H9 (cell line): ENCODE measurements around the gene TFAP2A. TPM values are rescaled to one million over a fixed set of nuclear protein-coding genes. Genes with fewer than 3 reads are reported as not detected.
A peak's percentile ranks its signal among the peaks of the same experiment; 100 is the strongest.

Experiments
- DNase-seq: peaks from one replicate; pipeline ENCODE4 v3.0.0-alpha.2; 2017
- H2AFZ ChIP-seq: one replicate; pipeline ENCODE4 v1.6.1; 2013; ENCODE audit warnings: mild to moderate bottlenecking, low read length, control low read depth, moderate library complexity
- H2AK5ac ChIP-seq: 2 replicates; pipeline ENCODE4 v1.6.1; 2013; ENCODE audit warnings: low read length, control low read depth, mixed read lengths; ENCODE audit not compliant: insufficient read length
- H2BK120ac ChIP-seq: one replicate; pipeline ENCODE4 v1.6.1; 2013; ENCODE audit warnings: low read depth, mild to moderate bottlenecking, low read length, control low read depth, inconsistent platforms; ENCODE audit not compliant: poor library complexity, severe bottlenecking
- H2BK12ac ChIP-seq: 2 replicates; pipeline ENCODE4 v1.6.1; 2013; ENCODE audit warnings: low read length, control low read depth, mixed read lengths, low read depth; ENCODE audit not compliant: insufficient read length
- H2BK15ac ChIP-seq: 2 replicates; pipeline ENCODE4 v1.6.1; 2013; ENCODE audit warnings: low read depth, low read length, control low read depth
- H2BK20ac ChIP-seq: one replicate; pipeline ENCODE4 v1.6.1; 2013; ENCODE audit warnings: low read depth, mild to moderate bottlenecking, low read length, control low read depth, inconsistent platforms; ENCODE audit not compliant: poor library complexity, severe bottlenecking
- H2BK5ac ChIP-seq: 2 replicates; pipeline ENCODE4 v1.6.1; 2013; ENCODE audit warnings: low read length, control low read depth, mixed read lengths; ENCODE audit not compliant: insufficient read length
- H3K14ac ChIP-seq: 2 replicates; pipeline ENCODE4 v1.6.1; 2013; ENCODE audit warnings: low read length, control low read depth; ENCODE audit not compliant: insufficient read depth
- H3K18ac ChIP-seq: 2 replicates; pipeline ENCODE4 v1.6.1; 2013; ENCODE audit warnings: low read depth, mild to moderate bottlenecking, mixed read lengths, low read length, control low read depth; ENCODE audit not compliant: insufficient read length
- H3K23ac ChIP-seq: 2 replicates; pipeline ENCODE4 v1.6.1; 2013; ENCODE audit warnings: low read length, control low read depth, mixed read lengths, low read depth; ENCODE audit not compliant: insufficient read length
- H3K23me2 ChIP-seq: 2 replicates; pipeline ENCODE4 v1.6.1; 2013; ENCODE audit warnings: low read depth, mild to moderate bottlenecking, mixed read lengths, low read length, control low read depth; ENCODE audit not compliant: insufficient read length, poor library complexity, severe bottlenecking
- H3K27ac ChIP-seq: 2 replicates; pipeline ENCODE4 v1.5.1; 2013; ENCODE audit warnings: low read length, control low read depth, mixed read lengths, low read depth; ENCODE audit not compliant: insufficient read length
- H3K27me3 ChIP-seq: 2 replicates; pipeline ENCODE4 v1.6.1; 2013; ENCODE audit warnings: low read length, control low read depth, inconsistent platforms; ENCODE audit not compliant: insufficient read depth
- H3K4ac ChIP-seq: 2 replicates; pipeline ENCODE4 v1.6.1; 2013; ENCODE audit warnings: low read depth, mild to moderate bottlenecking, control low read depth, inconsistent platforms, low read length, moderate library complexity
- H3K4me1 ChIP-seq: 2 replicates; pipeline ENCODE4 v1.6.1; 2013; ENCODE audit warnings: low read length, control low read depth, inconsistent platforms; ENCODE audit not compliant: insufficient read depth
- H3K4me2 ChIP-seq: 2 replicates; pipeline ENCODE4 v1.6.1; 2013; ENCODE audit warnings: low read length, control low read depth, mixed read lengths; ENCODE audit not compliant: insufficient read length, insufficient read depth
- H3K56ac ChIP-seq: 2 replicates; pipeline ENCODE4 v1.6.1; 2013; ENCODE audit warnings: low read depth, mild to moderate bottlenecking, mixed read lengths, low read length, control low read depth; ENCODE audit not compliant: insufficient read length
- H3K79me1 ChIP-seq: 2 replicates; pipeline ENCODE4 v1.6.1; 2013; ENCODE audit warnings: low read depth, mild to moderate bottlenecking, moderate library complexity, low read length, control low read depth, inconsistent platforms; ENCODE audit not compliant: insufficient read depth, poor library complexity, severe bottlenecking
- H3K79me2 ChIP-seq: 2 replicates; pipeline ENCODE4 v1.6.1; 2013; ENCODE audit warnings: low read length, control low read depth, inconsistent platforms; ENCODE audit not compliant: insufficient read depth
- H3K9ac ChIP-seq: 2 replicates; pipeline ENCODE4 v1.6.1; 2013; ENCODE audit warnings: low read length, control low read depth, mixed read lengths; ENCODE audit not compliant: insufficient read length; ENCODE audit errors: extremely low read depth
- H3K9me3 ChIP-seq: one replicate; pipeline ENCODE4 v1.6.1; 2013; ENCODE audit warnings: low read depth, low read length, inconsistent platforms; ENCODE audit not compliant: control insufficient read depth
- H3T11ph ChIP-seq: one replicate; pipeline ENCODE4 v1.6.1; 2013; ENCODE audit warnings: mild to moderate bottlenecking, low read length, control low read depth, inconsistent platforms
- H4K20me1 ChIP-seq: one replicate; pipeline ENCODE4 v1.6.1; 2013; ENCODE audit not compliant: control insufficient read depth, insufficient read length, insufficient read depth
- H4K5ac ChIP-seq: 2 replicates; pipeline ENCODE4 v1.6.1; 2013; ENCODE audit warnings: low read depth, mild to moderate bottlenecking, mixed read lengths, low read length, control low read depth; ENCODE audit not compliant: insufficient read length
- H4K8ac ChIP-seq: replicated peaks from 2 replicates; pipeline ENCODE4 v1.6.1; 2013; ENCODE audit warnings: low read length, control low read depth, mixed read lengths, low read depth; ENCODE audit not compliant: insufficient read length
- H4K91ac ChIP-seq: 2 replicates; pipeline ENCODE4 v1.6.1; 2013; ENCODE audit warnings: low read depth, mild to moderate bottlenecking, moderate library complexity, mixed read lengths, low read length, control low read depth; ENCODE audit not compliant: insufficient read length
- H3K27ac Mint-ChIP-seq, 3 experiments: 2 replicates in 2 of 3; 3 replicates in 1 of 3; pipeline ENCODE4 v1.8.0; 2020 to 2021; ENCODE audit warnings: mixed read lengths in 3 of 3, mild to moderate bottlenecking in 1 of 3, moderate library complexity in 1 of 3
- H3K27me3 Mint-ChIP-seq: 2 replicates; pipeline ENCODE4 v1.8.0; 2021; ENCODE audit warnings: low read depth, mild to moderate bottlenecking, moderate library complexity, mixed read lengths
- H3K36me3 Mint-ChIP-seq, 3 experiments: 2 replicates in 2 of 3; 3 replicates in 1 of 3; pipeline ENCODE4 v1.8.0; 2020 to 2021; ENCODE audit warnings: low read depth in 3 of 3, mixed read lengths in 3 of 3; ENCODE audit not compliant: insufficient read depth in 1 of 3
- H3K4me1 Mint-ChIP-seq, 2 experiments: 2 replicates each; pipeline ENCODE4 v1.8.0; 2020; ENCODE audit warnings: mixed read lengths in 2 of 2
- H3K4me3 Mint-ChIP-seq, 2 experiments: 2 replicates in 1 of 2; 3 replicates in 1 of 2; pipeline ENCODE4 v1.8.0; 2020 to 2021; ENCODE audit warnings: mild to moderate bottlenecking in 2 of 2, mixed read lengths in 2 of 2, moderate library complexity in 1 of 2
- H3K9me3 Mint-ChIP-seq, 2 experiments: 2 replicates in 1 of 2; 3 replicates in 1 of 2; pipeline ENCODE4 v1.8.0; 2020; ENCODE audit warnings: mild to moderate bottlenecking in 2 of 2, mixed read lengths in 2 of 2, moderate library complexity in 1 of 2
- WGBS: extraction: QIAGEN DNeasy Blood & Tissue Kit; methylation state at CpG from one replicate; pipeline ENCODE4 v1.1.7; 2013; ENCODE audit warnings: missing lambda C conversion rate, low lambda C conversion rate, mixed read lengths; ENCODE audit not compliant: insufficient read length; ENCODE audit errors: extremely low coverage; 5-methylcytosine and 5-hydroxymethylcytosine counted together
- total RNA-seq: library from RNA; stranded (reverse); gene quantifications from 2 replicates; pipeline ENCODE4 v1.2.1, GENCODE V29; 2021
- TF ChIP-seq, protein P1 (sequence below): fragments of 200-600 bp; sonication (generic); conservative IDR thresholded peaks from 3 replicates; pipeline ENCODE4 v1.8.0; 2021; ENCODE audit warnings: antibody characterized with exemption, mild to moderate bottlenecking

TFAP2A gene
- total RNA-seq, 1 experiment from 2014 or later, result 2.6 TPM

- Histone ChIP-seq H3T11ph (no peak overlapping the region), H4K5ac (no peak overlapping the region), H3K79me1 (no peaks in the 10 kb centered on the region), H4K8ac (no peak overlapping the region), H4K20me1 (no peaks in the 10 kb centered on the region), H3K14ac (no peak overlapping the region), H2BK5ac (no peak overlapping the region), H3K9me3 (no peaks in the 10 kb centered on the region), H2BK20ac (no peak overlapping the region), H3K23ac (no peak overlapping the region), H3K27me3 (no peaks in the 10 kb centered on the region), H3K23me2 (no peaks in the 10 kb centered on the region), H2BK15ac (no peak overlapping the region), H2AFZ (no peak overlapping the region), H2AK5ac (no peak overlapping the region), H3K9ac (no peak overlapping the region), H3K4me1 (no peaks in the 10 kb centered on the region; the same call in 1 of the 2 replicates), H3K4me2 (no peak overlapping the region), H3K27ac (no peak overlapping the region), H3K4ac (no peak overlapping the region), H3K18ac (no peak overlapping the region), H3K56ac (no peak overlapping the region), H2BK120ac (no peak overlapping the region), H4K91ac (no peak overlapping the region), H2BK12ac (no peak overlapping the region), H3K79me2 (no peaks in the 10 kb centered on the region)
- no peaks in the 10 kb centered on the region for H3K4me1 Mint-ChIP-seq
- DNase-seq, result peak; percentile 30
- no peaks in the 10 kb centered on the region for H3K36me3 Mint-ChIP-seq
- WGBS, result no CpG with 5 or more reads among the region's 12 CpGs
- peaks cover 14% of the 10 kb centered on the region for H3K27me3 Mint-ChIP-seq
- H3K4me3 Mint-ChIP-seq, result no peak overlapping the region
- peaks cover 0 to 3% of the 10 kb centered on the region in 2 experiments; a peak in 2 of 5 replicates for H3K9me3 Mint-ChIP-seq
- TF ChIP-seq, protein P1, sequence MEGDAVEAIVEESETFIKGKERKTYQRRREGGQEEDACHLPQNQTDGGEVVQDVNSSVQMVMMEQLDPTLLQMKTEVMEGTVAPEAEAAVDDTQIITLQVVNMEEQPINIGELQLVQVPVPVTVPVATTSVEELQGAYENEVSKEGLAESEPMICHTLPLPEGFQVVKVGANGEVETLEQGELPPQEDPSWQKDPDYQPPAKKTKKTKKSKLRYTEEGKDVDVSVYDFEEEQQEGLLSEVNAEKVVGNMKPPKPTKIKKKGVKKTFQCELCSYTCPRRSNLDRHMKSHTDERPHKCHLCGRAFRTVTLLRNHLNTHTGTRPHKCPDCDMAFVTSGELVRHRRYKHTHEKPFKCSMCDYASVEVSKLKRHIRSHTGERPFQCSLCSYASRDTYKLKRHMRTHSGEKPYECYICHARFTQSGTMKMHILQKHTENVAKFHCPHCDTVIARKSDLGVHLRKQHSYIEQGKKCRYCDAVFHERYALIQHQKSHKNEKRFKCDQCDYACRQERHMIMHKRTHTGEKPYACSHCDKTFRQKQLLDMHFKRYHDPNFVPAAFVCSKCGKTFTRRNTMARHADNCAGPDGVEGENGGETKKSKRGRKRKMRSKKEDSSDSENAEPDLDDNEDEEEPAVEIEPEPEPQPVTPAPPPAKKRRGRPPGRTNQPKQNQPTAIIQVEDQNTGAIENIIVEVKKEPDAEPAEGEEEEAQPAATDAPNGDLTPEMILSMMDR, result no peak
- H3K27ac Mint-ChIP-seq, result no peak overlapping the region; a peak in 1 of 7 replicates
Measured at GRCh38 chr6:10351791-10352190, 63.1 kb downstream of the TFAP2A start.
